ENCODE data around the gene CHTF8.
"Not testable (repeated sequence)": the region's sequence is repeated elsewhere in the genome, so short reads cannot be mapped to it uniquely, and the experiment has no call there.

The CHTF8 gene

GRCh38 chr16:69160192-69160591 lies 27.8 kb upstream of the CHTF8 start:
- Histone ChIP-seq H3K4me3 (ENCODE audit: low read length) (no peak overlapping the region), H3K36me3 (ENCODE audit: control insufficient read depth, insufficient read depth, low read length) (peaks cover 16% of the 10 kb centered on the region), H3K9ac (ENCODE audit: low read length) (no peak overlapping the region), H3K27me3 (ENCODE audit: control insufficient read depth, insufficient read depth, low read length) (no peaks in the 10 kb centered on the region), H3K27ac (ENCODE audit: low read depth, low read length) (no peak overlapping the region), H3K4me1 (ENCODE audit: control insufficient read depth, insufficient read depth, low read length) (no peaks in the 10 kb centered on the region)

DNA sequence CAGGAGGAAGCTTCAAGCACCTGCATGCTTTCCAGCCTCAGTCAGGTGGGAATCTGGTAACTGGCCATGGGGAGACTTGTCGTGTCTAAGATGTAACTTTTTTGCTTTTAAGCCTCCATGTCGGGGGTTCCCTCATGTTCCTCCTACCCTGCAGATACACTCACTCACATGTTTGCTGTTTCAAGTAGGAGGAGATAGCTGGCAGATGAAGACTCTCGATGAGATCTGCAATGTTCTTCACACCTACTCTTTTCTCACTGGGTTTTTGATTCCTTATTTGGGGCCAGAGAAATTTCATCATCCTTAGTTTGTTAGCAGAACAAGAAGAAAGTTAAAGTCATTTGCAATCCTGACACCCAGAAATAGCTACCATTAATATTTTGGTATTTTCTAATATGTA lies 24.8 kb upstream of the CHTF8 start:
- Histone ChIP-seq H3K36me3 (ENCODE audit: control insufficient read depth, insufficient read depth, low read length) (peaks cover 25% of the 10 kb centered on the region), H3K4me1 (ENCODE audit: control insufficient read depth, insufficient read depth, low read length) (no peaks in the 10 kb centered on the region), H3K27me3 (ENCODE audit: control insufficient read depth, insufficient read depth, low read length) (no peaks in the 10 kb centered on the region), H3K27ac (ENCODE audit: low read depth, low read length) (no peak overlapping the region), H3K9ac (ENCODE audit: low read length) (no peak overlapping the region), H3K4me3 (ENCODE audit: low read length) (no peak overlapping the region)

DNA sequence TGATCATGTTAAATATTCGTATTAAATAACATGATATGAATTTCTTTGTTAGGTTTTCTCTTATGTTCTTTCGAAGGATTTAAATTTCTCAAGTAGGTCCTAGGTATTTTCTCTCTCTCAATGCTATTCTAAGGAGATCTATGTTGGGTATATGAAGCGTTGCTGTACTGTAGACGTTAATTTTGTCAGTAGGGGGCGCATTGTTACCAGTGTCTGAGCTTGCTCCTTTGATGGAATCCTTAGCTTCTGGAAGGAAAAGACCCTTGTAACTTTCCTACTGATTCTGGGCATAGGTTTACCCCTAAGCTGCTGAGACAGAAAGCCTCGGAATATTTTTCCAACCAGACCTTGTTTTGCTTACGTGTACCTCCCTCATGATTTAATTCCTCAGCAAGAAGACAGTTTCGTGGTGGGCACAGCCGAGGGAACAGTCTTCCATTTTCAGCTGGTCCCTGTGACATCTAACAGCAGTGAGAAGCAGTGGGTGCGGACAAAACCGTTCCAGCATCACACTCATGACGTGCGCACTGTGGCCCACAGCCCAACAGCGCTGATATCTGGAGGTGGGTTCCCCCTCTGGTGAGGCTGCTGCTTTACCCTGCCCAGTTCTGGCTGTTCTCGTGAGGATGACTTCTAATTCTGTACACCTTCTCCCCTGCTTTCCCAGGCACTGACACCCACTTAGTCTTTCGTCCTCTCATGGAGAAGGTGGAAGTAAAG lies 17.9 kb upstream of the CHTF8 start:
- H3K9ac ChIP-seq (ENCODE audit: low read length): no peak overlapping the region
- H3K27ac ChIP-seq (ENCODE audit: low read depth, low read length): no peak overlapping the region
- H3K36me3 ChIP-seq (ENCODE audit: control insufficient read depth, insufficient read depth, low read length): peaks cover 26% of the 10 kb centered on the region
- no peaks in the 10 kb centered on the region for H3K27me3 ChIP-seq (ENCODE audit: control insufficient read depth, insufficient read depth, low read length)
- no peaks in the 10 kb centered on the region for H3K4me1 ChIP-seq (ENCODE audit: control insufficient read depth, insufficient read depth, low read length)
- H3K4me3 ChIP-seq (ENCODE audit: low read length): no peak overlapping the region

DNA sequence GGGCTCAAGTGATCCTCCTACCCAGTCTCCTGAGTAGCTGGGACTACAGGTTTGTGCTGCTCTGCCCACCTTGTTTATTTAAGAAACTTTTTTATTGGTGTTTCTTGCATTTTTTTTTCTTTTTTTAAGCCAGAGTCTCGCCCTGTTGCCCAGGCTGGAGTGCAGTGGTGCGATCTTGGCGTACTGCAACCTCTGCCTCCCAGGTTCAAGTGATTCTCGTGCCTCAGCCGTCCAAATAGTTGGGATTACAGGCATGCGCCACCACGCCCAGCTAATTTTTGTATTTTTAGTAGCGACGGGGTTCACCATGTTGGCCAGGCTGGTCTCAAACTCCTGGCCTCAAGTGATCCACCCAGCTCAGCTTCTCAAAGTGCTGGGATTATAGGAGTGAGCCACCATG lies 17.2 kb upstream of the CHTF8 start:
- H3K4me3 ChIP-seq (ENCODE audit: low read length); H3K27me3 ChIP-seq (ENCODE audit: control insufficient read depth, insufficient read depth, low read length); H3K4me1 ChIP-seq (ENCODE audit: control insufficient read depth, insufficient read depth, low read length); H3K27ac ChIP-seq (ENCODE audit: low read depth, low read length); H3K9ac ChIP-seq (ENCODE audit: low read length): not testable (repeated sequence)
- H3K36me3 ChIP-seq (ENCODE audit: control insufficient read depth, insufficient read depth, low read length): peaks cover 25% of the 10 kb centered on the region

GRCh38 chr16:69145658-69146057 lies 13.3 kb upstream of the CHTF8 start:
- no peak overlapping the region for H3K27ac ChIP-seq (ENCODE audit: low read depth, low read length)
- peaks cover 12% of the 10 kb centered on the region for H3K36me3 ChIP-seq (ENCODE audit: control insufficient read depth, insufficient read depth, low read length)

DNA sequence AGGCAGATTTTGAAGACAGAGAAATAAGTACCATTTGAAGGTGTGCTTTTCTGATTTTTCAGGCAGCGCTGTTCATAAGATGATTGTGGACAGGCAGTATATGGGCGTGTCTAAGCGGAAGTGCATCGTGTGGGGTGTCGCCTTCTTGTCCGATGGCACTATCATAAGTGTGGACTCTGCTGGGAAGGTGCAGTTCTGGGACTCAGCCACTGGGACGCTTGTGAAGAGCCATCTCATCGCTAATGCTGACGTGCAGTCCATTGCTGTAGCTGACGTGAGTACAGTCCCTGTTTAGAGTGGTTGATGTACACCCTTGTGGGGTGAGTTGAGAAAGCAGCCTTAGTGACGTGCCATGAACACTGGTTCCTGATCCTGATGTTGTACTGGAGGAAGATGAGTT lies 10.7 kb upstream of the CHTF8 start:
- no peaks in the 10 kb centered on the region for H3K4me1 ChIP-seq (ENCODE audit: control insufficient read depth, insufficient read depth, low read length)
- peaks cover 12% of the 10 kb centered on the region for H3K36me3 ChIP-seq (ENCODE audit: control insufficient read depth, insufficient read depth, low read length)
- H3K27ac ChIP-seq (ENCODE audit: low read depth, low read length): no peak overlapping the region
- H3K4me3 ChIP-seq (ENCODE audit: low read length): no peak overlapping the region
- no peaks in the 10 kb centered on the region for H3K27me3 ChIP-seq (ENCODE audit: control insufficient read depth, insufficient read depth, low read length)
- H3K9ac ChIP-seq (ENCODE audit: low read length): no peak overlapping the region

More at GRCh38 chr16:69145658-69146057, 13.3 kb upstream of the CHTF8 start:
- Histone ChIP-seq H3K4me3 (ENCODE audit: low read length) (no peak overlapping the region), H3K4me1 (ENCODE audit: control insufficient read depth, insufficient read depth, low read length) (no peaks in the 10 kb centered on the region), H3K9ac (ENCODE audit: low read length) (no peak overlapping the region), H3K27me3 (ENCODE audit: control insufficient read depth, insufficient read depth, low read length) (no peaks in the 10 kb centered on the region)

DNA sequence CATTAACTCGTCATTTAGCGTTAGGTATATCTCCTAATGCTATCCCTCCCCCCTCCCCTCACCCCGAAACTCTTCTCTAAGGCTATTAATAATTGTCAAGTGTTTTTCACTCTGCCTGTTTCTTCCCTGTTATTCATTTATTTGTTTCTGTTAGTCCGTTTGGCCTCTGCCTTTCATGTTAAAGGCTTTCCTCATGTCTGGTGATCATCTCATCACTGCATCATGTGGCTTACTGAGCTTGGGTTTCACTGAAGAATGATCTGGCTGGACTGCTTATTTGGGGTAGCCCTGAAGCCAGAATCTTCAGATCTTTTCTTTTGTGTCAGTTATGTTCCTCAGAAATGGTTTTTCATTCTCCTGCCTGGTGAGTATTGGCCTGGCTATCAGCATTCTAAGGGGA lies 9.5 kb upstream of the CHTF8 start:
- no peak overlapping the region for H3K4me3 ChIP-seq (ENCODE audit: low read length)
- no peaks in the 10 kb centered on the region for H3K4me1 ChIP-seq (ENCODE audit: control insufficient read depth, insufficient read depth, low read length)
- H3K27ac ChIP-seq (ENCODE audit: low read depth, low read length): no peak overlapping the region
- H3K9ac ChIP-seq (ENCODE audit: low read length): no peak overlapping the region
- H3K36me3 ChIP-seq (ENCODE audit: control insufficient read depth, insufficient read depth, low read length): peaks cover 12% of the 10 kb centered on the region
- H3K27me3 ChIP-seq (ENCODE audit: control insufficient read depth, insufficient read depth, low read length): no peaks in the 10 kb centered on the region

GRCh38 chr16:69141014-69141413 lies 8.6 kb upstream of the CHTF8 start:
- no peak overlapping the region for H3K9ac ChIP-seq (ENCODE audit: low read length)
- H3K36me3 ChIP-seq (ENCODE audit: control insufficient read depth, insufficient read depth, low read length): peaks cover 12% of the 10 kb centered on the region
- H3K27me3 ChIP-seq (ENCODE audit: control insufficient read depth, insufficient read depth, low read length): no peaks in the 10 kb centered on the region
- no peak overlapping the region for H3K27ac ChIP-seq (ENCODE audit: low read depth, low read length)
- no peak overlapping the region for H3K4me3 ChIP-seq (ENCODE audit: low read length)
- no peaks in the 10 kb centered on the region for H3K4me1 ChIP-seq (ENCODE audit: control insufficient read depth, insufficient read depth, low read length)

GRCh38 chr16:69139464-69139863 lies 7.1 kb upstream of the CHTF8 start:
- not testable (repeated sequence) for H3K9ac ChIP-seq (ENCODE audit: low read length); H3K4me3 ChIP-seq (ENCODE audit: low read length); H3K27ac ChIP-seq (ENCODE audit: low read depth, low read length); H3K27me3 ChIP-seq (ENCODE audit: control insufficient read depth, insufficient read depth, low read length); H3K4me1 ChIP-seq (ENCODE audit: control insufficient read depth, insufficient read depth, low read length); H3K36me3 ChIP-seq (ENCODE audit: control insufficient read depth, insufficient read depth, low read length)

DNA sequence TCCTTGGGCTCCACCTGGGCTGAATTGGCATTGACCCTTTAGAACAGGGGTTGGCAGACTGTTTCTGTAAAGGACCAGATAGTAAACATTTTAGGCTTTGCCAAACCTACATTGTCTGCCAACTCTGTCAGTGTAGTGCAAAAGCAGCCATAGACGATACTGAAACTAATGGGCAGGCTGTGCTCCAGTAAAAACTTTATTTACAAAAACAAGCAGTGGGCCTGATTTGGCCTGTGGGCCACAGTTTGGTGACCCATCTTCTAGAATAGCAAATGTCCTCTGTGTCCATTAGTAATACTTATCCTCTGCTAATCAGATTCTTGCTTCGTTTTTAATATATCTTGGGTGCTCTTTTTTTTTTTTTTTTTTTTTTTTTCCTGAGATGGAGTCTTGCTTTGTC lies 6.2 kb upstream of the CHTF8 start:
- H3K27ac ChIP-seq (ENCODE audit: low read depth, low read length): no peak overlapping the region
- no peak overlapping the region for H3K4me3 ChIP-seq (ENCODE audit: low read length)
- H3K4me1 ChIP-seq (ENCODE audit: control insufficient read depth, insufficient read depth, low read length): no peaks in the 10 kb centered on the region
- H3K9ac ChIP-seq (ENCODE audit: low read length): no peak overlapping the region
- H3K27me3 ChIP-seq (ENCODE audit: control insufficient read depth, insufficient read depth, low read length): no peaks in the 10 kb centered on the region
- H3K36me3 ChIP-seq (ENCODE audit: control insufficient read depth, insufficient read depth, low read length): peaks cover 9% of the 10 kb centered on the region

DNA sequence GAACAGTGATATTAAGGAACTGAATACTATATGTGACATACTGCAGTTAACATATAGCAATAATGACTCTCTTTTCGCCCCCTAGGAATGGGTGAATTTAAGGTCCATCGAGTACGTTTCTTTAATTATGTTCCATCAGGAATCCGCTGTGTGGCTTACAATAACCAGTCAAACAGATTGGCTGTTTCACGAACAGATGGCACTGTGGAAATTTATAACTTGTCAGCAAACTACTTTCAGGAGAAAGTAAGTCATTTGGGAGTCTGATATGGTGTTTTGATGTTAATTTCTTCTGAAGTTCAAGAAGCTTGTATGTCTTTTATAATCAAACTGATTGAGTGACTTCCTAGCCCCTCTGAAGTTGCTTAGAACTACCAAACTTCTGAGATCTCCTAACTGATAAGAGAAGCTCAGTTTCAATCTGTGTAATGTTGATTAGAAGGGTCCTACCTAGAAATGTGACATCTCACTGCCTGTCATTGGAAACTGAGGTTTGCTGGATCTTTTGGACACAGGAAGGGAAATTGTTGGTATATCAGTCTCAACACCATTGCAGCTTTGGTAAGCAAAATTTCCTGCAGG lies 1.1 kb upstream of the CHTF8 start:
- Histone ChIP-seq H3K4me1 (ENCODE audit: control insufficient read depth, insufficient read depth, low read length) (peaks cover 13% of the 10 kb centered on the region), H3K27ac (ENCODE audit: low read depth, low read length) (no peak overlapping the region), H3K4me3 (ENCODE audit: low read length) (peak overlapping the region; percentile 95), H3K9ac (ENCODE audit: low read length) (no peak overlapping the region), H3K27me3 (ENCODE audit: control insufficient read depth, insufficient read depth, low read length) (no peaks in the 10 kb centered on the region), H3K36me3 (ENCODE audit: control insufficient read depth, insufficient read depth, low read length) (peaks cover 2% of the 10 kb centered on the region)

DNA sequence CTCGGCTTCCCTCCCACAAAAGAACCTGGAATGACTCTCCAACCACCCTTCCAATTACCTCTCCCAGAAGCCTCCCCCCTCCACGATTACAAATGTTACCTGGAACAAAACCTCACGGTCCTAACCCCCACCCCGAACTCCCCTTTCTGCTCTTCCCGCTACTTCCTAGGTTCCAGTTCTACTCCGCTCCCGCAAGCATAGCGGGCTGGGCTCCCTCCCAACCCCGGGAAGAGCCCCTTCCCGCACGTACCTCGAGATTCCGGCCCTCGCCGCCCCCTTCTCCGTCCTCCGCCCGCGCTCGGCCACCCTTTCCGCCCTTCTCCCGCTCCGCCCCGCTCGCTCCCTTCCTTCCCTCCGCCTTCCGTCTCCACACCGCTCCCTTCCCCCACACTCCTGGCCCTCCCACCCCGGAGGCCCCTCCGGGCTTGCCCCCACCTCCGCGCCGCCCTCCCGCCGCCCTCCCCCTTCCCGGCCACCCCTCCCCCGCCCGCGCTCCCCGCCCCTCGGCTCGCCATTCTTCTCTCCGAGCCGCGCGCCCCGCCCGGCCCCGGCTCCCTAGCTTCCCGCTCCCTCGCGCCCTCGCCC lies 457 bp downstream of the CHTF8 start:
- H3K4me1 ChIP-seq (ENCODE audit: control insufficient read depth, insufficient read depth, low read length): peaks cover 13% of the 10 kb centered on the region
- no peaks in the 10 kb centered on the region for H3K27me3 ChIP-seq (ENCODE audit: control insufficient read depth, insufficient read depth, low read length)
- peak overlapping the region; percentile 95 for H3K4me3 ChIP-seq (ENCODE audit: low read length)
- H3K27ac ChIP-seq (ENCODE audit: low read depth, low read length): peak overlapping the region; percentile 85
- H3K9ac ChIP-seq (ENCODE audit: low read length): peak overlapping the region; percentile 75
- H3K36me3 ChIP-seq (ENCODE audit: control insufficient read depth, insufficient read depth, low read length): no peaks in the 10 kb centered on the region
